NCI-H146 treated with DMSO at 0.1 percent for 48 hours (cell line): ENCODE results near the gene BRWD1.
A peak's percentile ranks its signal among the peaks of the same experiment; 100 is the strongest.

Source experiments
- DNase-seq: peaks from one replicate; lab custom pipeline; 2025; ENCODE audit not compliant: unreplicated experiment; lab: John Stamatoyannopoulos, UW

Gene BRWD1

GRCh38 chr21:39313571-39314142 is at the start of gene BRWD1:
Gene BRWD1, minus strand, starts transcription at chr21:39313632. Its CDS starts 141 bp downstream, at chr21:39313491.
- peak; percentile 39 for DNase-seq

- no peak for DNase-seq
These were observed 49.3 kb upstream of the BRWD1 start for GRCh38 chr21:39362733-39363132.

- no peak for DNase-seq
These were observed 46.0 kb upstream of the BRWD1 start for GRCh38 chr21:39359382-39359781.

GRCh38 chr21:39353295-39353694 is 39.9 kb upstream of the BRWD1 start:
- no peak for DNase-seq

- DNase-seq, result no peak
These were observed 36.9 kb upstream of the BRWD1 start for GRCh38 chr21:39350094-39351005.

- DNase-seq, result peak; percentile 88
These were observed 36.0 kb upstream of the BRWD1 start for GRCh38 chr21:39349211-39350093.

GRCh38 chr21:39348355-39349210 is 35.2 kb upstream of the BRWD1 start, which contains the start of gene HMGN1:
Gene HMGN1, minus strand, starts transcription at chr21:39349088. Its CDS starts 171 bp downstream, at chr21:39348917.
- DNase-seq, result peak; percentile 61

- DNase-seq, result no peak
These were observed 34.6 kb upstream of the BRWD1 start for GRCh38 chr21:39348040-39348354.

GRCh38 chr21:39347537-39347936 is 34.1 kb upstream of the BRWD1 start:
- no peak for DNase-seq

- DNase-seq, result no peak
These were observed 33.4 kb upstream of the BRWD1 start for GRCh38 chr21:39346671-39347331.

- DNase-seq, result no peak
These were observed 32.8 kb upstream of the BRWD1 start for GRCh38 chr21:39346206-39346605.

- DNase-seq, result no peak
These were observed 32.0 kb upstream of the BRWD1 start for GRCh38 chr21:39345440-39345839.

GRCh38 chr21:39344848-39345247 is 31.4 kb upstream of the BRWD1 start:
- DNase-seq, result no peak

- DNase-seq, result no peak
These were observed 28.0 kb upstream of the BRWD1 start for GRCh38 chr21:39341249-39341923.

GRCh38 chr21:39340687-39341086 is 27.3 kb upstream of the BRWD1 start:
- no peak for DNase-seq

- no peak for DNase-seq
These were observed 25.8 kb upstream of the BRWD1 start for GRCh38 chr21:39339231-39339630.

- DNase-seq, result no peak
These were observed 23.1 kb upstream of the BRWD1 start for GRCh38 chr21:39336457-39337008.

GRCh38 chr21:39334611-39335010 is 21.2 kb upstream of the BRWD1 start:
- DNase-seq, result no peak

GRCh38 chr21:39332175-39332574 is 18.7 kb upstream of the BRWD1 start:
- DNase-seq, result no peak
